Right lobe of liver (tissue), 4 donors: ENCODE data around the gene SIGLEC10.

Source experiments
- POLR2A ChIP-seq: fragments of 450-650 bp; IDR thresholded peaks from one replicate; pipeline ENCODE4 v1.6.1; 2017; ENCODE audit warnings: antibody characterized with exemption, mild to moderate bottlenecking
- TF ChIP-seq, protein P1 (sequence below), 4 donors: fragments of 200-600 bp in 3 of 4; fragments of 450-650 bp in 1 of 4; IDR thresholded peaks; one replicate each; pipeline versions ENCODE4 v1.5.1 to v1.8.0; 2016 to 2022; ENCODE audit warnings: antibody characterized with exemption in 4 of 4, mild to moderate bottlenecking in 2 of 4
- donor health status: DM: no; HTN: no; CAD: no.
- donor health status: DM: no; HTN: no; CAD: no.
- donor health status: DM: no; HTN: yes; CAD: no.

DNA sequence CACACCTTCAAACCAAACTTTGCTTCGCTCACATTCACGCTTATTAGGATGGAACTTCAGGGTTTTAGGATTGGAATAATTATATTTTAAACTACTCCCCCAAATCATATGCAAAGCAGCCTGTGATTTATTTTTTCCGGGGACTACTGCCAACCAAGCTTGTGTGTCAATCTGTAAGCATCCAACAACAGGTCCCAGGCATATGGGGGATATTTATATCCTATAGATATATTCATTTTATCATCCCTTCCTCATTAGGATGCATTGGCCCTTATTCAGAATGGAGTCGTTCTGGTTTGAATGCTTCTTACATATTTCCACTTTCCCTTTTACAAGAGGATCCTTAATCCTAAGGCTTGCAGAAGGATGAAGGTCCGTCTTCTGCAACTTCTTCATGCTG is 18.2 kb downstream of the SIGLEC10 start:
- TF ChIP-seq, protein P1, sequence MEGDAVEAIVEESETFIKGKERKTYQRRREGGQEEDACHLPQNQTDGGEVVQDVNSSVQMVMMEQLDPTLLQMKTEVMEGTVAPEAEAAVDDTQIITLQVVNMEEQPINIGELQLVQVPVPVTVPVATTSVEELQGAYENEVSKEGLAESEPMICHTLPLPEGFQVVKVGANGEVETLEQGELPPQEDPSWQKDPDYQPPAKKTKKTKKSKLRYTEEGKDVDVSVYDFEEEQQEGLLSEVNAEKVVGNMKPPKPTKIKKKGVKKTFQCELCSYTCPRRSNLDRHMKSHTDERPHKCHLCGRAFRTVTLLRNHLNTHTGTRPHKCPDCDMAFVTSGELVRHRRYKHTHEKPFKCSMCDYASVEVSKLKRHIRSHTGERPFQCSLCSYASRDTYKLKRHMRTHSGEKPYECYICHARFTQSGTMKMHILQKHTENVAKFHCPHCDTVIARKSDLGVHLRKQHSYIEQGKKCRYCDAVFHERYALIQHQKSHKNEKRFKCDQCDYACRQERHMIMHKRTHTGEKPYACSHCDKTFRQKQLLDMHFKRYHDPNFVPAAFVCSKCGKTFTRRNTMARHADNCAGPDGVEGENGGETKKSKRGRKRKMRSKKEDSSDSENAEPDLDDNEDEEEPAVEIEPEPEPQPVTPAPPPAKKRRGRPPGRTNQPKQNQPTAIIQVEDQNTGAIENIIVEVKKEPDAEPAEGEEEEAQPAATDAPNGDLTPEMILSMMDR (IDR thresholded peaks at IDR 0.05), result no peak
- TF ChIP-seq POLR2A, result no peak
